BLaER1 treated with 17β-estradiol and CSF1 and Interleukin-3, amounts not matched to agents 10 nM and 100 nM (cell line): ENCODE measurements around the gene LRCH1.

Experiments used
- H3K27ac ChIP-seq, 11 experiments: shearing (Covaris generic); formaldehyde crosslinking; 2 replicates each; pipeline ENCODE4 v1.8.1; 2022
- H3K27me3 ChIP-seq, 11 experiments: shearing (Covaris generic); formaldehyde crosslinking; 2 replicates each; pipeline ENCODE4 v1.8.1; 2022
- H3K36me3 ChIP-seq, 11 experiments: shearing (Covaris generic); formaldehyde crosslinking; 2 replicates each; pipeline ENCODE4 v1.8.1; 2022
- H3K4me1 ChIP-seq, 10 experiments: shearing (Covaris generic); formaldehyde crosslinking; 2 replicates each; pipeline ENCODE4 v1.8.1; 2022
- H3K4me2 ChIP-seq, 11 experiments: shearing (Covaris generic); formaldehyde crosslinking; 2 replicates each; pipeline ENCODE4 v1.8.1; 2022
- H3K4me3 ChIP-seq, 10 experiments: shearing (Covaris generic); formaldehyde crosslinking; 2 replicates each; pipeline ENCODE4 v1.8.1; 2022
- H3K9ac ChIP-seq, 11 experiments: shearing (Covaris generic); formaldehyde crosslinking; 2 replicates each; pipeline ENCODE4 v1.8.1; 2022
- H3K9me3 ChIP-seq, 11 experiments: shearing (Covaris generic); formaldehyde crosslinking; replicated peaks in 1 of 11; 2 replicates each; pipeline ENCODE4 v1.8.1; 2022
- H4K20me1 ChIP-seq, 11 experiments: shearing (Covaris generic); formaldehyde crosslinking; 2 replicates each; pipeline ENCODE4 v1.8.1; 2022
- Cebpa-rat ChIP-seq, 11 experiments: shearing (Covaris generic); IDR thresholded peaks; 2 replicates each; pipeline ENCODE4 v1.8.1; 2022

The LRCH1 gene

GRCh38 chr13:46562581-46562980, 9.6 kb downstream of the LRCH1 start:
- no peak overlapping the region for H3K4me3 ChIP-seq
- peak overlapping the region in 7 of 11 experiments; percentile 8 to 42 (median 36); a peak in 7 of 22 replicates for H3K4me2 ChIP-seq
- H3K4me1 ChIP-seq, result peaks cover 11 to 49% (median 23%) of the 10 kb centered on the region in 10 experiments
- peaks cover 70 to 99% (median 93%) of the 10 kb centered on the region in 11 experiments for H4K20me1 ChIP-seq
- no peak overlapping the region for H3K27ac ChIP-seq
- H3K9me3 ChIP-seq, result peaks cover 0 to 10% (median 0%) of the 10 kb centered on the region in 11 experiments; a peak in 4 of 22 replicates
- no peak for TF ChIP-seq Cebpa-rat (IDR thresholded peaks at IDR 0.05)
- no peak overlapping the region for H3K9ac ChIP-seq
- H3K27me3 ChIP-seq, result no peaks in the 10 kb centered on the region
- H3K36me3 ChIP-seq, result peaks cover 0 to 17% (median 14%) of the 10 kb centered on the region in 11 experiments; a peak in 11 of 22 replicates

GRCh38 chr13:46565808-46566750, 13.1 kb downstream of the LRCH1 start:
- H3K9me3 ChIP-seq, result peaks cover 0 to 10% (median 0%) of the 10 kb centered on the region in 11 experiments; a peak in 4 of 22 replicates
- no peak overlapping the region for H3K4me3 ChIP-seq
- peaks cover 0 to 24% (median 13%) of the 10 kb centered on the region in 11 experiments; a peak in 12 of 22 replicates for H3K36me3 ChIP-seq
- H3K4me1 ChIP-seq, result peaks cover 24 to 42% (median 31%) of the 10 kb centered on the region in 10 experiments
- peaks cover 73 to 100% (median 97%) of the 10 kb centered on the region in 11 experiments for H4K20me1 ChIP-seq
- no peaks in the 10 kb centered on the region for H3K27me3 ChIP-seq
- no peak for TF ChIP-seq Cebpa-rat (IDR thresholded peaks at IDR 0.05)
- no peak overlapping the region for H3K27ac ChIP-seq
- peak overlapping the region in 3 of 11 experiments; percentile 2 to 25 (median 11); a peak in 2 of 22 replicates for H3K4me2 ChIP-seq
- no peak overlapping the region for H3K9ac ChIP-seq

GRCh38 chr13:46567671-46568070, 14.7 kb downstream of the LRCH1 start:
- H3K27ac ChIP-seq, result no peak overlapping the region

GRCh38 chr13:46569456-46569855, 16.5 kb downstream of the LRCH1 start:
- Histone ChIP-seq H4K20me1 (peaks cover 64 to 95% (median 87%) of the 10 kb centered on the region in 11 experiments), H3K9me3 (no peaks in the 10 kb centered on the region), H3K27ac (no peak overlapping the region; a peak in 1 of 22 replicates), H3K4me2 (0 out of 22 replicates have a peak overlapping the region, but pooled peaks of 2 of the 11 experiments have one; percentile 17 to 20), H3K4me1 (peaks cover 34 to 46% (median 40%) of the 10 kb centered on the region in 10 experiments), H3K9ac (no peak overlapping the region), H3K27me3 (no peaks in the 10 kb centered on the region), H3K4me3 (no peak overlapping the region), H3K36me3 (peaks cover 0 to 12% (median 4%) of the 10 kb centered on the region in 11 experiments; a peak in 4 of 22 replicates)
- no peak for TF ChIP-seq Cebpa-rat (IDR thresholded peaks at IDR 0.05)

More at GRCh38 chr13:46567671-46568070, 14.7 kb downstream of the LRCH1 start:
- Histone ChIP-seq H3K36me3 (peaks cover 0 to 16% (median 2%) of the 10 kb centered on the region in 11 experiments; a peak in 7 of 22 replicates), H4K20me1 (peaks cover 70 to 100% (median 97%) of the 10 kb centered on the region in 11 experiments), H3K4me2 (no peak overlapping the region), H3K27me3 (no peaks in the 10 kb centered on the region), H3K9ac (no peak overlapping the region), H3K9me3 (no peaks in the 10 kb centered on the region), H3K4me1 (peaks cover 26 to 40% (median 34%) of the 10 kb centered on the region in 10 experiments; a peak in 19 of 20 replicates), H3K4me3 (no peak overlapping the region)
- no peak for TF ChIP-seq Cebpa-rat (IDR thresholded peaks at IDR 0.05)

- Histone ChIP-seq H3K9ac (no peak overlapping the region), H3K36me3 (peaks cover 0 to 12% (median 4%) of the 10 kb centered on the region in 11 experiments; a peak in 4 of 22 replicates), H4K20me1 (peaks cover 60 to 95% (median 85%) of the 10 kb centered on the region in 11 experiments), H3K27me3 (no peaks in the 10 kb centered on the region), H3K9me3 (no peaks in the 10 kb centered on the region), H3K4me2 (peak overlapping the region in 2 of 11 experiments; percentile 36 to 60; a peak in 3 of 22 replicates), H3K4me1 (peaks cover 40 to 54% (median 48%) of the 10 kb centered on the region in 10 experiments), H3K4me3 (no peak overlapping the region), H3K27ac (no peak overlapping the region)
- TF ChIP-seq Cebpa-rat (IDR thresholded peaks at IDR 0.05), result no peak
Observed at GRCh38 chr13:46570273-46570672, 17.3 kb downstream of the LRCH1 start.

GRCh38 chr13:46571189-46571908, 18.4 kb downstream of the LRCH1 start:
- Histone ChIP-seq H3K27ac (no peak overlapping the region), H4K20me1 (peaks cover 57 to 95% (median 84%) of the 10 kb centered on the region in 11 experiments), H3K36me3 (peaks cover 0 to 12% (median 4%) of the 10 kb centered on the region in 11 experiments; a peak in 4 of 22 replicates), H3K4me3 (no peak overlapping the region), H3K27me3 (no peaks in the 10 kb centered on the region), H3K4me2 (peak overlapping the region in 9 of 11 experiments; percentile 0 to 60 (median 33); a peak in 14 of 22 replicates), H3K4me1 (peaks cover 40 to 65% (median 56%) of the 10 kb centered on the region in 10 experiments), H3K9me3 (no peaks in the 10 kb centered on the region), H3K9ac (no peak overlapping the region)
- no peak for TF ChIP-seq Cebpa-rat (IDR thresholded peaks at IDR 0.05)

- Histone ChIP-seq H3K36me3 (peaks cover 0 to 12% (median 4%) of the 10 kb centered on the region in 11 experiments; a peak in 4 of 22 replicates), H3K27ac (peak overlapping the region in 4 of 11 experiments; percentile 24 to 46 (median 32); a peak in 2 of 22 replicates), H3K9me3 (no peaks in the 10 kb centered on the region), H3K4me3 (no peak overlapping the region), H3K4me1 (peaks cover 45 to 72% (median 61%) of the 10 kb centered on the region in 10 experiments), H3K4me2 (peak overlapping the region in 8 of 11 experiments; percentile 4 to 60 (median 47); a peak in 13 of 22 replicates), H4K20me1 (peaks cover 57 to 95% (median 84%) of the 10 kb centered on the region in 11 experiments), H3K9ac (peak overlapping the region in 1 of 11 experiments; percentile 22; a peak in 1 of 22 replicates), H3K27me3 (no peaks in the 10 kb centered on the region)
- TF ChIP-seq Cebpa-rat (IDR thresholded peaks at IDR 0.05), result no peak
Observed at GRCh38 chr13:46571909-46572595, 19.1 kb downstream of the LRCH1 start.
